HCT116 (cell line): Measurements from ENCODE around the gene EMILIN1. TPM values are rescaled to one million over a fixed set of nuclear protein-coding genes. Genes with fewer than 3 reads are reported as not detected.
A peak's percentile ranks its signal among the peaks of the same experiment; 100 is the strongest.

Experiments used
- ATAC-seq: fragments of 200-7000 bp; cut with Tn5 transposase; 2 replicates; pipeline ENCODE4 v1.9.1; 2020; ENCODE audit warnings: mild to moderate bottlenecking, moderate library complexity
- BruUV-seq: library from RNA; stranded (reverse); fragments of 400-500 nt; replicated peaks from 2 replicates; lab custom pipeline; 2021; lab: Mats Ljungman, UMichigan
- CTCF ChIA-PET: fragments of 300-600 bp; sonication (Branson Sonifier 250); formaldehyde crosslinking; loops from one replicate; lab custom pipeline; 2021; ENCODE audit warnings: antibody characterized with exemption; lab: Charles Lee
- POLR2A ChIA-PET: fragments of 300-600, 350-600 bp; sonication (Branson Sonifier 250); formaldehyde crosslinking; loops from one replicate; lab custom pipeline; 2021; ENCODE audit warnings: antibody characterized with exemption; lab: Charles Lee
- RAD21 ChIA-PET, 2 experiments: fragments of 300-600 bp; sonication (Branson Sonifier 250); formaldehyde crosslinking; loops; one replicate each; lab custom pipeline; 2023; ENCODE audit warnings: low total read pairs in 2 of 2; ENCODE audit not compliant: uncharacterized antibody in 2 of 2, unreplicated experiment in 2 of 2, low non-redundant PET in 1 of 2; lab: Charles Lee
- DNase-seq: peaks from one replicate; pipeline ENCODE4 v3.0.0-alpha.2; 2010; ENCODE audit warnings: low read depth, low spot score
- H2AFZ ChIP-seq: fragments of 200-600 bp; shearing (Covaris generic), sonication (generic); 2 replicates; pipeline ENCODE4 v1.6.1; 2017; ENCODE audit warnings: low read depth, mixed run types, mixed read lengths, antibody characterized with exemption, low read length; ENCODE audit not compliant: poor library complexity, severe bottlenecking
- H3K27ac ChIP-seq: 2 replicates; pipeline ENCODE4 v1.5.1; 2012; ENCODE audit warnings: low read depth, low read length
- H3K27me3 ChIP-seq: fragments of 200-600 bp; sonication (generic); 2 replicates; pipeline ENCODE4 v1.6.1; 2016; ENCODE audit warnings: mixed run types, low read length, mixed read lengths; ENCODE audit not compliant: insufficient read depth
- H3K36me3 ChIP-seq, 2 experiments: fragments of 200-500 bp in 1 of 2; fragments of 200-600 bp in 1 of 2; sonication (Bioruptor generic) in 1 of 2; sonication (generic) in 1 of 2; 2 replicates each; pipeline versions ENCODE4 v1.5.1 to v1.6.1; 2014 to 2016; ENCODE audit warnings: low read length in 2 of 2, inconsistent platforms in 1 of 2, mixed read lengths in 1 of 2, mixed run types in 1 of 2; ENCODE audit not compliant: insufficient read depth in 2 of 2, control insufficient read depth in 1 of 2
- H3K4me1 ChIP-seq, 2 experiments: fragments of 200-600 bp in 1 of 2; sonication (generic) in 1 of 2; 2 replicates each; pipeline versions ENCODE4 v1.5.1 to v1.6.1; 2012 to 2017; ENCODE audit warnings: low read length in 2 of 2, inconsistent platforms in 1 of 2, mild to moderate bottlenecking in 1 of 2, mixed read lengths in 1 of 2, mixed run types in 1 of 2, moderate library complexity in 1 of 2; ENCODE audit not compliant: insufficient read depth in 2 of 2, control insufficient read depth in 1 of 2
- H3K4me2 ChIP-seq: fragments of 200-600 bp; sonication (generic); 2 replicates; pipeline ENCODE4 v1.6.1; 2017; ENCODE audit warnings: mixed run types, low read length, mixed read lengths
- H3K4me3 ChIP-seq, 2 experiments: fragments of 200-600 bp in 1 of 2; sonication (generic) in 1 of 2; replicated peaks in 1 of 2; 2 replicates each; pipeline ENCODE4 v1.5.1; 2011 to 2016; ENCODE audit warnings: low read length in 2 of 2, control low read depth in 1 of 2, low read depth in 1 of 2, mild to moderate bottlenecking in 1 of 2, mixed read lengths in 1 of 2, mixed run types in 1 of 2
- H3K79me2 ChIP-seq: fragments of 200-600 bp; sonication (generic); 2 replicates; pipeline ENCODE4 v1.6.1; 2017; ENCODE audit warnings: mild to moderate bottlenecking, mixed run types, low read length, moderate library complexity, mixed read lengths; ENCODE audit not compliant: insufficient read depth
- H3K9ac ChIP-seq: fragments of 200-600 bp; sonication (generic); 2 replicates; pipeline ENCODE4 v1.6.1; 2016; ENCODE audit warnings: low read length, mixed read lengths
- H3K9me2 ChIP-seq: fragments of 200-600 bp; sonication (generic), shearing (Covaris generic); 2 replicates; pipeline ENCODE4 v1.6.1; 2017; ENCODE audit warnings: mixed run types, mild to moderate bottlenecking, moderate library complexity; ENCODE audit not compliant: insufficient read depth
- H3K9me3 ChIP-seq, 2 experiments: fragments of 200-500 bp in 1 of 2; fragments of 200-600 bp in 1 of 2; sonication (Bioruptor generic) in 1 of 2; sonication (generic) in 1 of 2; 2 replicates each; pipeline ENCODE4 v1.6.1; 2014 to 2017; ENCODE audit warnings: low read length in 2 of 2, mixed read lengths in 2 of 2, inconsistent platforms in 1 of 2, low read depth in 1 of 2, mild to moderate bottlenecking in 1 of 2, mixed run types in 1 of 2, moderate library complexity in 1 of 2; ENCODE audit not compliant: control insufficient read depth in 1 of 2, insufficient read depth in 1 of 2
- H4K20me1 ChIP-seq: fragments of 200-600 bp; sonication (generic), shearing (Covaris generic); 2 replicates; pipeline ENCODE4 v1.6.1; 2017; ENCODE audit warnings: mixed run types, mild to moderate bottlenecking, moderate library complexity; ENCODE audit not compliant: insufficient read depth
- FOSL1 ChIP-seq: IDR thresholded peaks from 2 replicates; pipeline ENCODE4 v1.6.1; 2012; ENCODE audit warnings: low read depth
- RAD21 ChIP-seq: IDR thresholded peaks from 2 replicates; pipeline ENCODE4 v1.6.1; 2012; ENCODE audit warnings: low read depth, mild to moderate bottlenecking
- SRF ChIP-seq: IDR thresholded peaks from 2 replicates; pipeline ENCODE4 v1.6.1; 2012; ENCODE audit warnings: low read depth
- ZBTB33 ChIP-seq: IDR thresholded peaks from 2 replicates; pipeline ENCODE4 v1.6.1; 2011; ENCODE audit warnings: mild to moderate bottlenecking, low read length, moderate library complexity; ENCODE audit not compliant: insufficient replicate concordance; ENCODE audit errors: extremely low read depth
- ZFX ChIP-seq: fragments of 450-650 bp; IDR thresholded peaks from 2 replicates; pipeline ENCODE4 v1.6.1; 2017
- intact Hi-C: fragments of 100-400 bp; cut with micrococcal nuclease; formaldehyde crosslinking; loops from 2 replicates; pipeline ENCODE4 v1.10.0; 2022
- total RNA-seq: library from RNA; stranded (reverse); gene quantifications from one replicate; pipeline ENCODE4 v1.2.1, GENCODE V29; 2021; ENCODE audit not compliant: unreplicated experiment

Gene EMILIN1
- total RNA-seq, 1 experiment from 2014 or later: 0.59 TPM

GRCh38 chr2:27050996-27051901 lies 27.2 kb upstream of the EMILIN1 start, which contains the start of gene AGBL5 (continued):
- no peak for TF ChIP-seq ZBTB33
- TF ChIP-seq SRF: no peak

DNA sequence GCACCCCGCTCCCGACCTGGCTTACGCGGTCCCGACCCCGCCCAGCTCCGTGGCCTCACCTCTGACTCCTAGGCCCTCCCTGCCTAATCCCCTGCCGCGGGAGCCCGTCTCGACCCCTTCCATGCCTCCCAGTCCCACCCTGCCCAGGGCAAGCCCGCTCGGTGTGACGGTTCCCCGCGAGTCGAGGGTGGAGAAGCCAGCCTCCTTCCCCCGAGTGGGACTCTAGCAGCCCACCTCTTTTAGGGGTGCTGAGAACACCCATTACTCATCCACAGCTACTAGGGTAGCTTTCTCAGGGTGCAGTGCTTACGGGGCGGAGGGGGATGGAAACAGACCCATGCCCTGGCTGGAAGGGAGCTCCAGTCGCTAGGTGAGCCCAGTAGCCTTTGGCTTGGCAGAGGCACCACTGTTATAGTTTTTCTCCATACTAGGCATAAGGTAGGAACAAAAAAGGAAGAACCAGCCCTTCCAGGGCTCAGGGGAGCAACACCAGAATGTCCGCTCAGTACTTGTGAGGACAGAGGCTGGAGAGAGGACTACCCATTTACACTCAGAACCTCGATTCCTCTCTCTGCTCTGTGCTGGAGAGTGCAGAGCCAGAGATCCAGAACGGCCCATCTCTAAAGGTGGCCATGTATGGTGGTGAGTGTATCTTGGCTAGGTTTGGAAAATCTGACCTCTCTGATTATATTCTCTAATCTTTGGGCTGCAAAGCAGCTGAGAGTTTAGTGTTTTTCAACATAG lies 26.3 kb upstream of the EMILIN1 start:
- ATAC-seq (no peak; the same call in 1 of the 2 replicates), DNase-seq (no peak)
- peaks cover 11 to 25% of the 10 kb centered on the region in 2 experiments for H3K4me1 ChIP-seq
- H3K9ac ChIP-seq: peak overlapping the region; percentile 74
- intact Hi-C loops: no loop called here
- no peak for TF ChIP-seq FOSL1
- no peak for TF ChIP-seq RAD21
- TF ChIP-seq ZFX: 0 out of 2 replicates have a peak, but pooled peaks have one; percentile 5
- H2AFZ ChIP-seq: no peak overlapping the region
- BruUV-seq: no TSS peak
- CTCF ChIA-PET: interaction anchor here (0.6 to 2.3 kb wide), 5 partner anchors 19 to 251 kb away, joined by 3 to 21 read pairs (median 3); partner anchors contain the start of gene OST4
- peak overlapping the region; percentile 88 to 94 for H3K4me3 ChIP-seq
- peak overlapping the region; percentile 100 for H3K4me2 ChIP-seq
- RAD21 ChIA-PET: interaction anchor here in 1 of 2 experiments (2.1 kb wide), 1 partner anchor 90 kb away, joined by 7 read pairs; no protein-coding TSS in a partner anchor
- peaks cover 8 to 14% of the 10 kb centered on the region in 2 experiments; a peak in 2 of 4 replicates for H3K36me3 ChIP-seq
- no peaks in the 10 kb centered on the region for H3K79me2 ChIP-seq
- H3K27me3 ChIP-seq: no peaks in the 10 kb centered on the region
- H3K9me2 ChIP-seq: no peaks in the 10 kb centered on the region
- POLR2A ChIA-PET: interaction anchor here (1.0 kb wide), 1 partner anchor 19 kb away, joined by 5 read pairs; the partner anchor contains the start of gene OST4
- H3K27ac ChIP-seq: peak overlapping the region; percentile 69
- no peaks in the 10 kb centered on the region for H3K9me3 ChIP-seq
- no peaks in the 10 kb centered on the region for H4K20me1 ChIP-seq
